HG02938 (cell line): Measurements from ENCODE around the gene CHKB.
A peak's percentile ranks its signal among the peaks of the same experiment; 100 is the strongest.

Source experiments
- ATAC-seq: cut with Tn5 transposase; IDR thresholded peaks from one replicate; pipeline ENCODE4 v1.9.1; 2021; ENCODE audit warnings: mild to moderate bottlenecking, moderate library complexity; ENCODE audit not compliant: unreplicated experiment

Gene CHKB

GRCh38 chr22:50575426-50575941 lies 7.2 kb downstream of the CHKB start:
- no peak for ATAC-seq

DNA sequence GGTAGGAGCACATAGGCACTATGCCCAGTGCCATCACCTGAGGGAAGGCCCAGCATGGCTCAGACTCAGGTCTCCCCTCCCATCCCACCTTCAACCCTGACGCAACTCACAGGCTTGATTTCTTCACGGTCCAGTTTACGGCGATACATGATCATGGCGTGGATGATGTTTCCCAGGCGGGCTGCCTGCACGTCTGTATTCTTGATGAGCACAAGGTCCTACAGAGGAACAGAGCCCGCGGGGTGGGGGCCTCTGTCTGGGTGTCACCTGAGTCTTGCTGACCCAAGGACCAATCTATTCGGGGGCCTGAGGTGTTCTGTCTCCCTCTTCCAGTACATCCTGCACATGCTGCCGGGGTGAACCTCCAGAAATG lies 8.3 kb downstream of the CHKB start:
- no peak for ATAC-seq

GRCh38 chr22:50573491-50574382 lies 8.9 kb downstream of the CHKB start:
- ATAC-seq: no peak

DNA sequence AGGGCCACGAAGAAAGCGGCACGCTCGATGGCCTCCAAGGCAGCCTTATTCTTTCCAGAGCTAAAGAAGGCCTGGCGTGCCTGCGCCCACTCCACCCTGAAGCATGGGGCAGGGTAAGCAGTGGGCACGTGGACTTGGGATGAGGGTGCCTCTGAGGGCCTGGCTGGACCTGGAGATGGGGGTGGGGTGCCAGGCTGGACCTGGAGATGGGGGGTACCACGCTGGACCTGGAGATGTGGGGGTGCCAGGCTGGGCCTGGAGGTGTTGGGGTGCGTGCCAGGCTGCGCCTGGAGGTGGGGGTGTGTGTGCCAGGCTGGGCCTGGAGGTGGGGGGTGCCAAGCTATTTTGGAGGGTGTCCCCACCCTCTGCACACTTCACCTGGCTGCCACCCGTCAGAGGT lies 9.7 kb downstream of the CHKB start:
- no peak for ATAC-seq

- no peak for ATAC-seq
These were observed 11.1 kb downstream of the CHKB start for GRCh38 chr22:50571264-50572175.

GRCh38 chr22:50570861-50571260 lies 11.8 kb downstream of the CHKB start:
- no peak for ATAC-seq

- no peak for ATAC-seq
These were observed 12.6 kb downstream of the CHKB start for GRCh38 chr22:50569896-50570535.

DNA sequence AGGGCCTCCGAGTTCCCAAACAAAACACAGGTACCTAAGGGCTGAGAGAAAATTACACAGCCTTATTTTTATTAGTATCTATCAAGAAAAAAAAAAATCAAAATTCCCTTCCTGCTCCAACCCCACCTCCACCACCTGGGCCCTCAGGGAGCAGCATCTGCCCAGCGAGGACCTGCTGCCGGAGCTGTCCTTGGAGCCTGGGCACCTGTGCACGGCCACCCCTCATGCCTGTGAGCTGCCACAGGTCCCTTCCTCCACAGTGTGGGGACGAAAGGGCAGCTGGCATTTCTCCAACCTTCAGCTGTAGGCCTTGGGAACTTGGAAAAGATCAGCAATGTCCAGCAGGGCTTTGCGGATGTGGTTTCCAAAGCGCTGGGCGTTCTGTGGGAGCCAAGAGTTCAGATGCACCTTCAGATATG lies 13.6 kb downstream of the CHKB start:
- ATAC-seq: no peak

GRCh38 chr22:50568626-50569025 lies 14.0 kb downstream of the CHKB start:
- no peak for ATAC-seq

- ATAC-seq: no peak
These were observed 14.9 kb downstream of the CHKB start for GRCh38 chr22:50567721-50568252.

GRCh38 chr22:50564289-50564688 lies 18.4 kb downstream of the CHKB start:
- no peak for ATAC-seq

DNA sequence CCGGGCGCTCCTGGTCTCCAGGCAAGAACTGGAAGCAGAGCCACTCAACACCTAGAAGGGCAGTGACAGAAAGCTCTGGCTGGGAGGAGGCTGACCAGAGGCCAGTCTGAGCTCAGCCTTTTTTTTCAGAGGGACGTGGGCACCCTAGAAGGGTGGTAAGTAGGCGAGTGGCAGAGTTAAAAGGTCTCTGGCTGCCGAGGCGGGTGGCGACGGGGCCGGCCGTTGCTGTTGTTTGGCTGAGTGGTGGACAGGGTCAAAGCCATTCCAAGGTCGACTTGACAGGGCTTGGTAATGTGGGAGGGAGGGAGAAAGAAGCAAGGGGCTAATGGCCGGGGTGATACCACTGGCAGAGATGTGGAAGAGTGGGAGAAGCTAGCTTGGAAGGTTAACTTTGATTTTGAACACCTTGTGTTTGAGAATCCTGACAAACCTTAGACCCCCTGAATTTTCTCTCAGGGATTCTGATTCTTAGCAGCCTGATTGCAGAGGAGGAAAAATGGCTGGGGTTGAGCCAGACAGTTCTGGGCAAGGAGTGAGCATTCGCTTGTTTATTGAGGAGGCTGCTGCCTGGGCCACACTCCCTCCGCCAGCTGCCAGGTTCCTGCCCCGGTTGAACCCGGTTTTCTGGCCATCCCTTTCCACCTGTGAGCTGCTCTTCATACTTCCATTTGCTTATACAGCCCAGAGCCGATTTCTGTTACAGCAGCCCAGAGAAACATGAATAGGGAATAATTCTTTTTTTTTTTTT lies 19.1 kb downstream of the CHKB start:
- ATAC-seq: no peak

GRCh38 chr22:50562523-50563412 lies 19.9 kb downstream of the CHKB start, which contains the start of gene SYCE3:
SYCE3 (minus strand) TSS chr22:50562919; CDS start chr22:50556405, 6,514 bp downstream.
- ATAC-seq: peak; percentile 85

DNA sequence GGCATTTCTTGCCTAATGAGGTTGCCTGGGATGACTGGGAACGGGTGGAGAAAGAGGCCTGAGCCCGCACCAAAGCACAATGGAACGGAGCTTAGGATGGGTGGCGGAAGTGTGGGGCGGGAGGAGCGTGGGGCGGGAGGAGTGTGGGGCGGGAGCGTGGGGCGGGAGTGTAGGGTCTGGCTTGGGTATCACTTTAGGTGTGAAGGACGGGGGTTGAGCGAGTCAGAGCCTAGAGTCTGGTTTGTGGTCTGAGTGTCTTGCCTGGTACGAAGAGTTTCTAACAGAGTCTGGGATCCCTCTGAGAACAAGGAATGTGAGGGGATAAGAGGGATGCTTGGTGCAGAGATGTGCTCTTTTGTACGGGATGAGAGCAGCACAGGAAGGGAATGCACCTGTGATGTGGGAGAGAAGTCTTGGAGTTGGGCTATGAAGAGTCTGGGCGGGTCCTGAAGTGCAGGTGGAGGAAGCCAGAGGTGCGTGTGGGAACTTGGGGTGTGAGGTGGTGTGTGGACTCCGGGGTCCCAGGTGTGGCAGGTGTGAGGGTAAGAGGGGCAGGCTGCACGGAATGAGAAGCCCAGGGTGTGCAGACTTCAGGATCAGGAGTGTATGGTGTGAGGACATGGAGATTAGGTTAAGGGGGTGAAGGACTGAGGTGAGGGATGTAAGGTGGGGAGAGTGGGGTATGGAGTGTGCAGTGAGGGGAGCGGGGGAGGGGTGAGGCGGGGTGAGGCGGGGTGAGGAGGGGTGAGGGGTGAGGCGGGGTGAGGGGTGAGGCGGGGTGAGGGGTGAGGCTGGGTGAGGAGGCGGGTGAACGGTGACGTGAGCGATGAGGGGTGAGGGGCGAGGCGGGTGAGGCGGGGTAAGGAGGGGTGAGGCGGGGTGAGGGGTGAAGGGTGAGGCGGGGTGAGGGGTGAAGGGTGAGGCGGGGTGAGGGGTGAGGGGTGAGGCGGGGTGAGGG lies 21.0 kb downstream of the CHKB start:
- ATAC-seq: no peak

- no peak for ATAC-seq
These were observed 22.6 kb downstream of the CHKB start for GRCh38 chr22:50560034-50560433.

DNA sequence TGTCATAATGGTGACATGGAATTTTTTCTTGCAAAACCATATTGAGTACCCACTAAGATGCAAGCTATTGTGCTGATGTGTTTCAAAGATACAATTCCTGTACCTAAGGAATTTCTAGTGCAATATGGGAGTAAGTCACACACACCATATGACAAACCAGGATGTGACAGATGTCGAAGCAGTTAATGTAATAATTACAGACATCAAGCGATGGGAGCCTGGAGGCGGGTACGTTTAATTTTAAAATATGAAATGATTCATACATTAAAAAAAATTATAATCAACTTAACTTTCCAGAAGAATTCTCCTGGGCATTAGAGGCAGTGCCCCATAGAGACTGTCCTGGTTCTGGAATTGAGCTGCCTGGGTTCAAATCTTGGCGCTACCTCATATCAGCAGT lies 25.9 kb downstream of the CHKB start:
- no peak for ATAC-seq

GRCh38 chr22:50553310-50553709 lies 29.3 kb downstream of the CHKB start:
- ATAC-seq: no peak
